Anterior cingulate cortex (tissue), 58 donors: Measurements from ENCODE around the gene TMX1.

Experiments
- DNase-seq, 58 donors: peaks; one replicate each; lab custom pipeline; 2025; lab: John Stamatoyannopoulos, UW

TMX1 gene

GRCh38 chr14:51240804-51241380, 845 bp downstream of the TMX1 start:
- DNase-seq = no peak

GRCh38 chr14:51242545-51243490, 2.8 kb downstream of the TMX1 start:
- DNase-seq = peak in 2 of 58 donors; percentile 3 to 4

- DNase-seq = no peak
These were observed 4.5 kb downstream of the TMX1 start for GRCh38 chr14:51244591-51244990.

DNA sequence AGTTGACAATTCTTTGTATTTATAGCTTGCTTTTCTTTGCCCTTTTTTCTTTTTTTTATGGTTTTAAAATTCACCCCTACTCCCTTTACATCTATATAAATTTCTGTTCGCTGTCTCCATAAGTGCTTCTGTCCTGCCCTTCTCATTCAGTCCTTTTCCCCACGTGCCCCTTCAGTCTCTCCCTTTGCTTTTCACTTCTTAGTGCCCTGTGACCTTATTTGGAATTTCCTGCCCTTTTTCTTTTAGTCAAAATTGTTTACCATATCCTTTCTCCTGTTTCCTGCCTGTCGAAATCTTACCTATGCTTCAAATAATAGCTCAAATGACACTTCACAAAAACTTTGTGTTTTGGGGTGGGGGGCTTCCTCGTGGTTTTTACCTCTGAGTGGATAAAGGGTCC, 6.0 kb downstream of the TMX1 start:
- no peak for DNase-seq

DNA sequence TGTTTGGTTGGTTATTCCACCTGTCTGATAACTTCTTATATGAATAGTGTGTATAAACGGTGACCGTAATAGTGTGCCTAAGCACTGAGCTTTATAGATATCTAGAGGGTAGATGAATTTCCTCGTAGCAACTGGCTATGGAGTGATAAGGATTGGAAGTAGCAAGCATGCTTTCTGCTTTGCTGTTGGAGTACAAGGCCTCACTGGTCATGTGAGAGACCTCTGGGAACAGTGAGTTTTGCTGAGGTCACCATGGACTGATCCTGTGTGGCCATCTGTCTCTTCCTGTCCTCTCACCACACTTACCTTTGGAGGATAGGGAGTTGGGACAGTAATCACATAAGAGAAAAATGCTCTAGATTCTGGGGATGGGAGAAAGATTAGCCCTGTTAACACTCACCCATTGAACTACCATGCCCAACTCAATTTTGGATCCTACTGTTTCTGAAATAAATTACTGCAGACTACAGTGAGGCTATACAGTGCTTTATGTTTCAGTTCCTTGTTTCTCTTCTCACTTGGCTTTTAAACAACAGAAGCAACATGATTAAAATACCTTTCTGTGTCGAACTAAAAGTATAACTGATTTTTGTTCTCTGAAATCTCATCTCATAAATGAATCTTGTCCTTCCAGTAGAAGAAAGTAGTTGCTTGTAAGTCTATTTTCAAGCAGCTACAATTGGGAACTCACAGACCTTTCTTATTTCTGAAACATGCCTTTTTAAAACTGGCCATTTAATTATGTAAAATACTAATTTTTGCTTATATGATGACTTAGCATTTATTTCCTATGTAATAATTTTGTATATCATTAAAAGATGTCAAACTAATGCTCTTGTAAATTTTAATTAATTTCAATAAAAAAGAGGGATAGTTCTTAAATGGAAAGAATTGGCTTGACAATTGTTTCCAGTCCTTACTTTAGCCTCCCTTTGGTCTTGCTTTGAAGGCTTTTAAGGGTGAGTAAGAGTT, 8.3 kb downstream of the TMX1 start:
- DNase-seq = no peak

DNA sequence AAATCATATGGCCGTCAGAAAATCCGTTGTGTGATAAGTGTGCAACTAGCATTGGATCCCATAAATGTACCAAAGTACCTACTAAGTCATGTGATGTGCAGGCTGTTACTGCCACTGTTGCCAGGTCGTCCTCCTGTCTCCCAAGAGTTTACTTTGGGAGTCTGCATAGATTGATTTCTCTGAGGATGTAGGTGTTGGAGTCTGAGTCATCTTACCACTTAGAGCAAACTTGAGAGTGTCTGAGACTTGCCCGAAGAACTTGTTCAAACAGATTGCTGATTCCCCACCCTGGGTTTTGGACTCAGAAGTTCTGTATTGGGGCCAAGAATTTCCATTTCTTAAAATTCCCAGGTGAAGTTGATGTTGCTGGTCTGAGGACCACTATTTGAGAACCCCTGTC, 11.4 kb downstream of the TMX1 start:
- no peak for DNase-seq

GRCh38 chr14:51253880-51254279, 13.8 kb downstream of the TMX1 start:
- DNase-seq = no peak

DNA sequence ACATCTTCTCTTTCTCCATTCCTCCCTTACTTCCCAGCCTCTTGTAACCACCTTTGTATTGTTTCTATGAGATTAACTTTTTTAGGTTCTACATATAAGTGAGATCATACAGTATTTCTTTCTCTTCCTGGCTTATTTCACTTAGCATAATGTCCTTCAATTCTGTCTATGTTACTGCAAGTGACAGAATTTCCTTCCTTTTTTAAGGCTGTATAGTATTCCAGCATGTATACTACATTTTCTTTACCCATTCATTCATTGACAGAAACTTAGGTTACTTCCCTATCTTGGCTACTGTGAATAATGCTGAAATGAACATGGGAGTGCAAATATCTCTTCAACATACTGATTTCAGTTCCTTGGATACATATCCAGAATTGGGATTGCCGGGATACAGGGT, 18.2 kb downstream of the TMX1 start:
- DNase-seq = no peak

DNA sequence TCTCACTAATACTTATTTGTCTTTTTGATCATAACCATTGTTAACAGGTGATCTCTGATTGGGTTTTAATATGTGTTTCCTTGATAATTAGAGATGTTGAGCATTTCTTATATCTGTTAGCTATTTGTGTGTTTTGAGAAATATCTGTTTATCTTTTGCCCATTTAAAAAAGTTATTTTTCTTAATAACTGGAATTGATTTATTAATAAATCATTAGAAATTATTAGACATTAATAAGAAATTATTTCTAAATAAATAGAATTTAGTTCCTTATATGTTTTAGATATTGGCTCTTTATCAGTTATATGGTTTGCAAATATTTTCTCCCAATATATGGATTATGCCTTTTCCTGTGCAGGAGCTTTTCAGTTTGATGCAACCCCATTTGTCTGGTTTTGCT, 18.7 kb downstream of the TMX1 start:
- DNase-seq = no peak

- DNase-seq = no peak
These were observed 20.2 kb downstream of the TMX1 start for GRCh38 chr14:51260225-51260624.

GRCh38 chr14:51261151-51261550, 21.1 kb downstream of the TMX1 start:
- DNase-seq = no peak

DNA sequence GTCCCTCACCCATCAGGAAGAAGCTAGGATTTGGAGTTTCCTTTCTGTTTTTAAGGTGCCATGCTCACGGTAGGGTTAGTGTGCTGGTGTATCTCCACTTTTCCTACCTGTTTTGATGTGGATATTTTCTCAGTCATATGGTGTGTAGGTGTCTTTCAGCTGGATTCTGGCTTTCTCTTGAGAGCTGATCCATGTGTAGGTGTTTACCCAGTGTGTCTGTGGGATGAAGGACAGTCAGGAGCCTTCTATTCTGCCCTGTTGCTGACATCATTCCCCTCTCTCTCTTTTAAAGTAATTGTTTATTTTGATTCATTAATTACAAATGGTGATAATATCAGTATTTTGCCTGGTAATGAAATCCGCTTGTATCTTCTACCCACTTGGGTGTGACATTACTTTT, 22.8 kb downstream of the TMX1 start:
- no peak for DNase-seq

GRCh38 chr14:51269634-51270033, 29.6 kb downstream of the TMX1 start:
- no peak for DNase-seq

GRCh38 chr14:51276605-51277004, 36.6 kb downstream of the TMX1 start:
- DNase-seq = no peak

GRCh38 chr14:51277753-51278415, 37.8 kb downstream of the TMX1 start:
- DNase-seq = no peak

DNA sequence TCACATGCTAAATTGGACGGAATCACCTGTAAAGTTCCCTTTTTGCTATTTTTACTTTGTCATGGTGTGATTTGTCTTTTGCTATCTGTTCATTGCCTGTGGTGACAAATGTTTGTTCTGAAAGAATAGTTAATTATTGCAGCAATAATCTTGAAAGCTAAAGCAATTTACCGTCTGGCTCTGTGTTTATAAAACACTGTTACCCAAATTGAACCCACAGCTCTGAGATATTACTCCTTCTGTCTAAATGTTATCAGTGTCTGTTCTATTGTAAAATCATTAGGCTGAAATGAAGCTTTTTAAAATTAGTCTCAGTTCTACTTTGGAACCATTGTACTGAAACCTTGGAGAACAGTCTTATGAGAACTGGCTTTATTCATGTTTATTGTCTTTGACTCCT, 42.5 kb downstream of the TMX1 start:
- no peak for DNase-seq

DNA sequence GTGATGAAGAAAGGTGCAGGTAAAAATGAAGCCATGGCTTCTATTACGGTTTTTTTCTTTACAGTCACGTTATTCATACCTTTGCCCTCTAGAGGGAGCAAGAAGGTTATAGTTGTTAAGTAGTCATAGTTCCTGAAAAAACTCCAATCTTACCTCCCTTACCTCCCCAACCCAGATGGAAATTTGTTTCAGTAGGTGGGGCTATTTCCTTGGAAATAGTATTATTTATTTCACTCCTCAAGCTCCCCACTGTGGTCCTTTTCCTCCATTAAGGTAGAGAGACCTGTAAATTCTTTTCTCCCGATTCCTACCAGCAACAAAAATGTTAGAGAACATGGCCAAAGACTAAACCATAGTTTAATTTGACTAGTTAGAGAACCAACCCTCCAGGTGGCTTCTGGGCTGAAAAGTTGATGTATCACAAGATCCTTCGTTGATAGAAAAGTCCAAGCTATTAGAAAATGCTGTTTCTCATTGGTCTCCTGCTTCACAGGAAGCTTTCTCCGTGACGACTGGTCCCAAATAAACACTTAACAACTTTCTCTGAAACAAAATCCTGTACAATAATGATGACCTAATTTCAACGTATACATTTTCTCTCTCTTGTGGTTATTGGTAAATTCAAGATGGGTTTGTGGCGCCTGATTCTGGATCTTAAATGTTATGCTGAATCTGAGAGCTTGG, 43.5 kb downstream of the TMX1 start:
- peak in 2 of 58 donors; percentile 36 to 63 for DNase-seq

- no peak for DNase-seq
These were observed 44.2 kb downstream of the TMX1 start for GRCh38 chr14:51284241-51284640.

DNA sequence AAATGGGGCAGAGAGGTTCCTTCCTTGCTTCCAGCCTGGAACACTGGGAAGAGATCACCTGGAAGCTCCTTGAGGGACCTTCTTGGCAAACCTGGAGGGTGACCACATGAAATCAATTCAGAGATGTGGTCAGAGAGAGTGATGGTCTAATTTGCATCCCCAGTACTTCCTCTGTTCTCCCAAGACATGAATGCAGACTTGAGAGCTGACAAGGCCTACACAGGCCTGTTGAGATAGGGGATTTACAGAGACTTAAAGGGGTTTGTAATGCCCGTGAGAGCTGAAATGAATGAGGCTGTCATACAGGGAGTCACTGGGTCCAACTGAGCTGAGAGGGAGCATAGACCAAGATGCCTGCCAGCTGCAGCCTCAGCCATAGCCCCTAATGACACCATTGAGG, 45.1 kb downstream of the TMX1 start:
- no peak for DNase-seq

DNA sequence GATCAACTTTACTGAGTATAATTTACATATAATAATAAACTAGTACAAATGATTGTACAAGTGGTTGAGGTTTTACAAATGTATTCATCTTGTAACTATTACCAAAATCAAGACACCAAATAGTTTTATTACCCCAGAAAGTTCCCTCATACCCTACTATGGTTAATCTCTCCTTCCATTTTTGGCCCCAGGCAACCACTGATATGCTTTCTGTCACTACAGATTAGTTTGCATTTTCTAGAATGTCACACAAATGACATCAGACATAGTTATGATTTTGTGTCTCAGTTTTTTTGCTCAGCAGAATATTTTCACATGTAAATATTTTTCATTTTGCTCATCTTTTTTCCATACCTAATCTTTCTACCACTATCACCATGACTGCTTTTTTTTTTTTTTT, 49.1 kb downstream of the TMX1 start:
- no peak for DNase-seq
